A549 (cell line): ENCODE measurements around the gene SLC28A3. TPM values are rescaled to one million over a fixed set of nuclear protein-coding genes. Genes with fewer than 3 reads are reported as not detected.
A peak's percentile ranks its signal among the peaks of the same experiment; 100 is the strongest.

ENCODE experiments used
- ATAC-seq, 2 experiments: fragments of 200-7000 bp in 1 of 2; fragments of >200 bp in 1 of 2; cut with Nextera tagmentation in 1 of 2; cut with Tn5 transposase in 1 of 2; 3 replicates each; pipeline versions ENCODE4 v1.8.0 to v1.9.1; 2018 to 2020; ENCODE audit warnings: mild to moderate bottlenecking in 1 of 2, moderate library complexity in 1 of 2
- CTCF ChIA-PET: fragments of 300-600 bp; sonication (Branson Sonifier 250); formaldehyde crosslinking; extraction: SDS; loops from one replicate; lab custom pipeline; 2021; ENCODE audit warnings: antibody characterized with exemption, inconsistent platforms; lab: Yijun Ruan, JAX
- POLR2A ChIA-PET: fragments of 350-600 bp; formaldehyde crosslinking; extraction: SDS; loops from one replicate; lab custom pipeline; 2021; ENCODE audit warnings: antibody characterized with exemption, inconsistent platforms; lab: Yijun Ruan, JAX
- DNase-seq, 2 experiments: peaks; one replicate each; pipeline versions ENCODE4 v3.0.0 to v3.0.0-alpha.2; 2011 to 2016; ENCODE audit warnings: low read depth in 1 of 2, low spot score in 1 of 2
- FAIRE-seq: peaks from 2 replicates; lab custom pipeline; 2011; peaks lifted over from hg19 to GRCh38; lab: Jason Lieb, UNC
- H3K27ac ChIP-seq, 2 experiments: fragments of >200 bp; sonication (Bioruptor Twin); formaldehyde crosslinking; 3 replicates each; pipeline ENCODE4 v1.5.1; 2016 to 2017
- H3K4me1 ChIP-seq: fragments of >200 bp; sonication (Bioruptor Twin); formaldehyde crosslinking; 3 replicates; pipeline ENCODE4 v1.6.1; 2016
- H3K4me2 ChIP-seq: fragments of >200 bp; sonication (Bioruptor Twin); formaldehyde crosslinking; 3 replicates; pipeline ENCODE4 v1.6.1; 2016
- H3K4me3 ChIP-seq: fragments of >200 bp; sonication (Bioruptor Twin); formaldehyde crosslinking; 3 replicates; pipeline ENCODE4 v1.5.1; 2016
- H3K9me3 ChIP-seq: fragments of >200 bp; sonication (Bioruptor Twin); formaldehyde crosslinking; 3 replicates; pipeline ENCODE4 v1.6.1; 2016
- BHLHE40 ChIP-seq: IDR thresholded peaks from 2 replicates; pipeline ENCODE4 v1.6.1; 2012; ENCODE audit warnings: low read depth, low read length, inconsistent platforms
- CEBPB ChIP-seq, 2 experiments: fragments of >200 bp in 1 of 2; sonication (Bioruptor Twin) in 1 of 2; formaldehyde crosslinking in 1 of 2; IDR thresholded peaks; 2 replicates each; pipeline ENCODE4 v1.6.1; 2012 to 2016
- FOSB ChIP-seq: fragments of 250-450 bp; sonication (Bioruptor Pico); IDR thresholded peaks from 2 replicates; pipeline ENCODE4 v1.5.0; 2020; ENCODE audit warnings: mild to moderate bottlenecking, moderate library complexity
- HES2 ChIP-seq: fragments of >200 bp; sonication (Bioruptor Twin); formaldehyde crosslinking; IDR thresholded peaks from 2 replicates; pipeline ENCODE4 v1.6.1; 2016
- MAFK ChIP-seq: fragments of 450-650 bp; IDR thresholded peaks from 2 replicates; pipeline ENCODE4 v1.6.1; 2014; ENCODE audit not compliant: partially characterized antibody
- MAZ ChIP-seq: fragments of 150-350 bp; IDR thresholded peaks from 2 replicates; pipeline ENCODE4 v1.6.1; 2014; ENCODE audit warnings: antibody characterized with exemption, low read depth, low read length, borderline replicate concordance
- NFE2L2 ChIP-seq: fragments of 150-350 bp; conservative IDR thresholded peaks from 2 replicates; pipeline ENCODE4 v1.6.1; 2014; ENCODE audit warnings: low read length
- RAD21 ChIP-seq, 2 experiments: fragments of >200 bp in 1 of 2; sonication (Bioruptor Twin) in 1 of 2; formaldehyde crosslinking in 1 of 2; IDR thresholded peaks in 1 of 2; conservative IDR thresholded peaks in 1 of 2; 2 replicates in 1 of 2; 3 replicates in 1 of 2; pipeline ENCODE4 v1.6.1; 2012 to 2018; ENCODE audit warnings: inconsistent platforms in 1 of 2
- RCOR1 ChIP-seq: fragments of 150-350 bp; IDR thresholded peaks from 2 replicates; pipeline ENCODE4 v1.6.1; 2014; ENCODE audit warnings: antibody characterized with exemption, low read length, low read depth
- RFX5 ChIP-seq: fragments of 450-650 bp; IDR thresholded peaks from 2 replicates; pipeline ENCODE4 v1.7.1; 2014; ENCODE audit warnings: antibody characterized with exemption, mild to moderate bottlenecking, moderate library complexity
- SMC3 ChIP-seq: fragments of >200 bp; sonication (Bioruptor Twin); formaldehyde crosslinking; IDR thresholded peaks from 3 replicates; pipeline ENCODE4 v1.6.1; 2018; ENCODE audit warnings: inconsistent platforms
- SREBF2 ChIP-seq: fragments of 450-650 bp; IDR thresholded peaks from 2 replicates; pipeline ENCODE4 v1.6.1; 2014; ENCODE audit warnings: mild to moderate bottlenecking, moderate library complexity
- TFCP2L1 ChIP-seq: fragments of 250-450 bp; sonication (Bioruptor Pico); IDR thresholded peaks from 2 replicates; pipeline ENCODE4 v1.5.0; 2021; ENCODE audit warnings: mild to moderate bottlenecking
- USF2 ChIP-seq: fragments of 450-650 bp; IDR thresholded peaks from 2 replicates; pipeline ENCODE4 v1.6.1; 2014; ENCODE audit warnings: antibody characterized with exemption
- ZC3H11A ChIP-seq: fragments of 450-650 bp; IDR thresholded peaks from 2 replicates; pipeline ENCODE4 v1.6.1; 2014; ENCODE audit warnings: antibody characterized with exemption, mild to moderate bottlenecking
- ZFP36 ChIP-seq: fragments of 450-650 bp; IDR thresholded peaks from 2 replicates; pipeline ENCODE4 v1.6.1; 2014; ENCODE audit warnings: borderline replicate concordance; ENCODE audit not compliant: partially characterized antibody
- ZSCAN20 ChIP-seq: fragments of 250-450 bp; sonication (Bioruptor Pico); IDR thresholded peaks from 2 replicates; pipeline ENCODE4 v1.8.0; 2022; ENCODE audit warnings: mild to moderate bottlenecking, moderate library complexity
- WGBS: methylation state at CpG from one replicate; pipeline ENCODE4 v1.1.6; 2017; ENCODE audit errors: missing lambda C conversion rate; 5-methylcytosine and 5-hydroxymethylcytosine counted together
- polyA plus RNA-seq, 4 experiments: library from polyadenylated mRNA; depleted of rRNA in 3 of 4; stranded (reverse); fragments of >200 nt; fragmentation: RNase III in 1 of 4; extraction: RNeasy Plus Mini Kit Qiagen cat#74134 plus additional on column Dnase treatment in 1 of 4; gene quantifications; 2 replicates in 3 of 4; 3 replicates in 1 of 4; pipeline ENCODE4 v1.2.3, GENCODE V29; 2011 to 2017
- TF ChIP-seq, protein P1 (sequence below): IDR thresholded peaks from 2 replicates; pipeline ENCODE4 v1.6.1; 2012
- TF ChIP-seq, protein P2 (sequence below): fragments of 250-450 bp; sonication (Bioruptor Pico); IDR thresholded peaks from 2 replicates; pipeline ENCODE4 v1.5.0; 2021; ENCODE audit warnings: mild to moderate bottlenecking, moderate library complexity, borderline replicate concordance
- TF ChIP-seq, protein P3 (sequence below): IDR thresholded peaks from 2 replicates; pipeline ENCODE4 v1.6.1; 2012
- TF ChIP-seq, protein P4 (sequence below): fragments of >200 bp; sonication (Bioruptor Twin); formaldehyde crosslinking; IDR thresholded peaks from 3 replicates; pipeline ENCODE4 v1.6.1; 2016

SLC28A3 gene
- polyA plus RNA-seq, 2 of the 4 experiments (the other 2 are of a cell fraction): not detected

DNA sequence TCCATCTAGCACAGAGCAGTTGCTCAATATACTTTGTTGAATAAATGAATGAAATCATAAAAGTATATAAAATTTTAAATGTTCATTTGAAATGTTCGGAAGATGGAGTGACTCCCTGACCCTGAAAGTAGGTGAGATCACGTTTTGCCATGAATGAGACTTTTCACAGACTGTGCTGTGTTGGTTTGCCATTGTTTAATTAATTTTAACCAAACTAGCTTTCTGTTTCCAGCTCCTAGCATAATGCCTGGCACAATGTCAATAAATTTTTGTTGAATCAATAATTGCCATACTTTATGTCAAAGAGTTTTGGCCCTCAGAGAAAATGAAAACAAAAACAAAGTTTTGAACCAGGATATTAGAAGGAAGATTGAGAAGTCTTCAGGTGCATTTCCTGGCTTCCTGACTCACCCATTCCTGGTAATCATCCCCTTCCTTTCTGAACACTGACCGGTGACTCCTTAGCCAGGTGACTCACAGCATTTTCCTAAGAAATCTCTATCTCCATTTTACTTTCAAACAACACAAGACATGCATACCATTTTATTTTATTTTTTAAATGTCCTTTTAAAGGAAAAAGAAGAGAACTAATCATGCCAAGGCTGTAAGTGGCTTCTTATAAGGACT, 15.1 kb downstream of the SLC28A3 start:
- WGBS: 22% methylated on average over 3 of the region's 3 CpGs
- Histone ChIP-seq H3K27ac (no peak overlapping the region), H3K9me3 (peaks cover 9% of the 10 kb centered on the region; the same call in 1 of the 3 replicates), H3K4me3 (no peak overlapping the region), H3K4me2 (no peak overlapping the region), H3K4me1 (no peaks in the 10 kb centered on the region)
- ATAC-seq (peak in 1 of 2 experiments; percentile 13; a peak in 1 of 6 replicates), FAIRE-seq (no peak), DNase-seq (no peak)
- TF ChIP-seq, protein P1, sequence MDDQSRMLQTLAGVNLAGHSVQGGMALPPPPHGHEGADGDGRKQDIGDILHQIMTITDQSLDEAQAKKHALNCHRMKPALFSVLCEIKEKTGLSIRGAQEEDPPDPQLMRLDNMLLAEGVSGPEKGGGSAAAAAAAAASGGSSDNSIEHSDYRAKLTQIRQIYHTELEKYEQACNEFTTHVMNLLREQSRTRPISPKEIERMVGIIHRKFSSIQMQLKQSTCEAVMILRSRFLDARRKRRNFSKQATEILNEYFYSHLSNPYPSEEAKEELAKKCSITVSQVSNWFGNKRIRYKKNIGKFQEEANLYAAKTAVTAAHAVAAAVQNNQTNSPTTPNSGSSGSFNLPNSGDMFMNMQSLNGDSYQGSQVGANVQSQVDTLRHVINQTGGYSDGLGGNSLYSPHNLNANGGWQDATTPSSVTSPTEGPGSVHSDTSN: no peak
- no peak for TF ChIP-seq HES2
- CTCF ChIA-PET: interaction anchor here (1.3 kb wide), 1 partner anchor 10 kb away, joined by 9 read pairs; no protein-coding TSS in a partner anchor
- POLR2A ChIA-PET: no interaction called here

DNA sequence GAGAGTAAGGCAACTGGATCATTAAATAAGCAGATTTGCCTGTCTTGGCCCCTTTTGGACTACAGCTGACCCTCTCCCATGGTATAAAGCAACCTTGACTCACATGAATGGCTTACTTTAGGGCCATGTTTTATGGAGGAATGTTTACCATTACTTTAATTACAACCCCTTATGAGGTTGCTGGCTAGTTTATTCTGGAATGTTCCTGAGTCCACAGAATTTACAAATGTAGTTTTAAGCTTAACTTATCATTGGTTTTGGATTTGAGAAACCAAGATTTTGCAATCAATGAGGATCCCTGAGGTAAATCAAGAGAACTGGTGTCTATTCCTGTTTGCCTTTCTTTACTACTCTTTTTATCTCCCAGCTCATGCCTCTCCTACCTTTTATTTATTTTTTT, 15.7 kb downstream of the SLC28A3 start:
- CTCF ChIA-PET: interaction anchor here (1.0 to 1.3 kb wide), 2 partner anchors 9 to 11 kb away, joined by 4 to 9 read pairs; no protein-coding TSS in a partner anchor
- no peak for TF ChIP-seq MAFK
- TF ChIP-seq, all 56 proteins: peak for 0
- ATAC-seq: no peak

GRCh38 chr9:84323858-84324257, 16.7 kb downstream of the SLC28A3 start:
- no peak overlapping the region for H3K27ac ChIP-seq
- no peak overlapping the region for H3K4me3 ChIP-seq
- FAIRE-seq: no peak
- H3K4me1 ChIP-seq: no peaks in the 10 kb centered on the region
- peaks cover 9% of the 10 kb centered on the region; the same call in 1 of the 3 replicates for H3K9me3 ChIP-seq
- no peak for ATAC-seq
- TF ChIP-seq SMC3: no peak
- no peak for TF ChIP-seq ZSCAN20 (CRISPR knock-in tag)
- TF ChIP-seq BHLHE40: no peak
- TF ChIP-seq, protein P2, sequence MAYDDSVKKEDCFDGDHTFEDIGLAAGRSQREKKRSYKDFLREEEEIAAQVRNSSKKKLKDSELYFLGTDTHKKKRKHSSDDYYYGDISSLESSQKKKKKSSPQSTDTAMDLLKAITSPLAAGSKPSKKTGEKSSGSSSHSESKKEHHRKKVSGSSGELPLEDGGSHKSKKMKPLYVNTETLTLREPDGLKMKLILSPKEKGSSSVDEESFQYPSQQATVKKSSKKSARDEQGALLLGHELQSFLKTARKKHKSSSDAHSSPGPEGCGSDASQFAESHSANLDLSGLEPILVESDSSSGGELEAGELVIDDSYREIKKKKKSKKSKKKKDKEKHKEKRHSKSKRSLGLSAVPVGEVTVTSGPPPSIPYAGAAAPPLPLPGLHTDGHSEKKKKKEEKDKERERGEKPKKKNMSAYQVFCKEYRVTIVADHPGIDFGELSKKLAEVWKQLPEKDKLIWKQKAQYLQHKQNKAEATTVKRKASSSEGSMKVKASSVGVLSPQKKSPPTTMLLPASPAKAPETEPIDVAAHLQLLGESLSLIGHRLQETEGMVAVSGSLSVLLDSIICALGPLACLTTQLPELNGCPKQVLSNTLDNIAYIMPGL: no peak
- no peak for TF ChIP-seq FOSB (CRISPR knock-in tag)
- no peak for TF ChIP-seq TFCP2L1 (CRISPR knock-in tag)
- no peak for TF ChIP-seq SREBF2
- WGBS: 75% methylated on average over 2 of the region's 2 CpGs
- ChIA-PET POLR2A (no interaction called here), CTCF (no interaction called here)
- no peak overlapping the region for H3K4me2 ChIP-seq
- no peak for DNase-seq

More for the DNA sequence above, 15.7 kb downstream of the SLC28A3 start:
- POLR2A ChIA-PET: no interaction called here
- Histone ChIP-seq H3K27ac (no peak overlapping the region), H3K4me3 (no peak overlapping the region), H3K4me1 (no peaks in the 10 kb centered on the region), H3K9me3 (peaks cover 9% of the 10 kb centered on the region; the same call in 1 of the 3 replicates), H3K4me2 (no peak overlapping the region)
- FAIRE-seq (no peak), DNase-seq (no peak)

DNA sequence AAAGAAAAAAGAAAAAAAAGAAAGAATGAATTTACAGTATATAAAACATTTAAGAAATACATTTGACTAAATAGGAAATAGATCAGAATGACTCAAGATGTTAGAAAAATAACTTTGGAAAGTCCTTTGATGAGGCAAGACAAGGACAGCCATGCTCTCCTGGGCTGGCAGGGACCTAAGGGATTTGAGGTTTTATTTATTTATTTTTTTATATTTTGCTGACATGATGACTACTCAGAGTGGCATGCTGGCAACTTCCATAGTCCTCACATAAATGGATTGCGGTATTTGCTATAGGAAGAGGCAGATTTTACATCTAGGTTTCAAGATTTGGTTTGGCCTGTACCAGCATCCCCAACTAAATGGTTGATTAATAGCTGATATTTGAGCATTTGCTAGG, 17.7 kb downstream of the SLC28A3 start:
- DNase-seq (no peak), FAIRE-seq (no peak), ATAC-seq (no peak)
- H3K4me1 ChIP-seq: no peaks in the 10 kb centered on the region
- H3K4me3 ChIP-seq: no peak overlapping the region
- ChIA-PET CTCF (interaction anchor here (0.6 to 1.5 kb wide), 2 partner anchors 18 to 149 kb away, joined by 3 read pairs; no protein-coding TSS in a partner anchor), POLR2A (no interaction called here)
- no peak overlapping the region for H3K27ac ChIP-seq
- H3K4me2 ChIP-seq: no peak overlapping the region
- WGBS: 54% methylated on average over 1 of the region's 1 CpG
- H3K9me3 ChIP-seq: peaks cover 3% of the 10 kb centered on the region; the same call in 1 of the 3 replicates
- no peak for TF ChIP-seq RFX5
- TF ChIP-seq MAZ: no peak
- no peak for TF ChIP-seq ZSCAN20 (CRISPR knock-in tag)
- TF ChIP-seq RAD21 (conservative IDR thresholded peaks at IDR 0.05 in 1 of 2, IDR thresholded peaks at IDR 0.05 in 1 of 2): no peak
- TF ChIP-seq, protein P1: no peak
- TF ChIP-seq NFE2L2: no peak
- no peak for TF ChIP-seq USF2
- TF ChIP-seq, protein P3, sequence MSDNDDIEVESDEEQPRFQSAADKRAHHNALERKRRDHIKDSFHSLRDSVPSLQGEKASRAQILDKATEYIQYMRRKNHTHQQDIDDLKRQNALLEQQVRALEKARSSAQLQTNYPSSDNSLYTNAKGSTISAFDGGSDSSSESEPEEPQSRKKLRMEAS: no peak
- no peak for TF ChIP-seq CEBPB (IDR thresholded peaks at IDR 0.05)
- TF ChIP-seq ZC3H11A: no peak
- TF ChIP-seq SREBF2: no peak
- TF ChIP-seq, protein P4, sequence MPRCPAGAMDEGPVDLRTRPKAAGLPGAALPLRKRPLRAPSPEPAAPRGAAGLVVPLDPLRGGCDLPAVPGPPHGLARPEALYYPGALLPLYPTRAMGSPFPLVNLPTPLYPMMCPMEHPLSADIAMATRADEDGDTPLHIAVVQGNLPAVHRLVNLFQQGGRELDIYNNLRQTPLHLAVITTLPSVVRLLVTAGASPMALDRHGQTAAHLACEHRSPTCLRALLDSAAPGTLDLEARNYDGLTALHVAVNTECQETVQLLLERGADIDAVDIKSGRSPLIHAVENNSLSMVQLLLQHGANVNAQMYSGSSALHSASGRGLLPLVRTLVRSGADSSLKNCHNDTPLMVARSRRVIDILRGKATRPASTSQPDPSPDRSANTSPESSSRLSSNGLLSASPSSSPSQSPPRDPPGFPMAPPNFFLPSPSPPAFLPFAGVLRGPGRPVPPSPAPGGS: no peak
- TF ChIP-seq ZFP36: no peak
- no peak for TF ChIP-seq RCOR1
